Fibroblast of upper back skin (primary cell): ENCODE data around the gene CARMIL1.
A peak's percentile ranks its signal among the peaks of the same experiment; 100 is the strongest.

Source experiments
- DNase-seq: peaks from one replicate; pipeline ENCODE4 v3.0.0-alpha.2; 2013

The CARMIL1 gene

DNA sequence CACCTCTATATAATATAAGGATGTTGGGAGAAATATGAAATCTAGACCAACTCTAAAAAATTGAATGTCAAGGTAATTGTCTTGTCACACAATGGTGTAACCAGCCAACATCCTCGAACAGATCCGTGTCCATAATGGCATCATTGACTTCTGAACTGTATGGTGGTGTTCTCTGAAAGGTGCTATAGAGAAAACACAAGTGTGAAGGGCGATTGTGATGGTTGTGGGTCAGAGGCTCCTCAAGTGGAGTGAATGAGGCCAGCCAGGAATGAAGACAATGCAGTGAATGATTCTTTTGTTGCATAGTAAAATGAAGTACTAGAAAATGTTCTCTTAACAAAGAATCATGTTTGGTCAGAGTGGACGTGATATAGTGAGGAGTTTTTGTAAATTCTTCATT is 58.3 kb downstream of the CARMIL1 start:
- DNase-seq: no peak

DNA sequence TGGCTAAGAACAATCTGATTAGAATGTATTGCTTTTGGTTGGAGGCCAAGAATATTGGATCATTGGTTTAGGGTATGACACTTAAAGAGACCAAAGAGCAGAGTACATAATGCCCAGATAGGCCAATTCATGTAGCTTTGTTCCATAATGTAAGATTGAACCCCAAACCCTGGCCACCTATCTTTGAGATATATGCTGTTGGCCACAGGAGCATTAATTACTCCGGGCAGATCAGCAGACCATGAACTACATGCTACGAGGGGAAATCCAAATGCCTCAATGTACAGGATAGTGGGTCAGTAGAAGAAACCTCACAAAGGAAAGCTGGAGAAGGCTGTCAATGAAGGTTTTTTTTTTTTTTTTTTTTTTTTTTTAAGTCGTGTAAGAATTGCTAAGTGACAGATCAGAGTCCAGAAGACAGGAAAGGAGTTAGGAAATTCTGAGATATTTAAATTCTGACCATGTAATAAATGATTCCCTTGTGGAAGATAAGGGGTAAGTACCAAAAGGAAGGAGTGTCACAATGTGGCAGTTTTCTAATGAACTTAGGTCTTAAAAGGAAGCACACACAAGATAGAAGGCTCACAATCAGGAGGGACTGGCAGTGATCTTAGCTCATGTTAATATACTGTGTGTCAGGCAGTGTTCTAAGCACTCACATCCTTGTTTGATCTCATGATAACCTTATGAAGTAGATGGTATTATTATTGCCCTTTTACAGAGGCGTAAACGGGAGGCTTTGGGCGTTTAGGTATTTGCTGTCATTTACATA is 61.4 kb downstream of the CARMIL1 start:
- DNase-seq: no peak

GRCh38 chr6:25341203-25341552 is 62.0 kb downstream of the CARMIL1 start:
- DNase-seq: no peak

GRCh38 chr6:25341923-25342619 is 62.9 kb downstream of the CARMIL1 start:
- DNase-seq: no peak

DNA sequence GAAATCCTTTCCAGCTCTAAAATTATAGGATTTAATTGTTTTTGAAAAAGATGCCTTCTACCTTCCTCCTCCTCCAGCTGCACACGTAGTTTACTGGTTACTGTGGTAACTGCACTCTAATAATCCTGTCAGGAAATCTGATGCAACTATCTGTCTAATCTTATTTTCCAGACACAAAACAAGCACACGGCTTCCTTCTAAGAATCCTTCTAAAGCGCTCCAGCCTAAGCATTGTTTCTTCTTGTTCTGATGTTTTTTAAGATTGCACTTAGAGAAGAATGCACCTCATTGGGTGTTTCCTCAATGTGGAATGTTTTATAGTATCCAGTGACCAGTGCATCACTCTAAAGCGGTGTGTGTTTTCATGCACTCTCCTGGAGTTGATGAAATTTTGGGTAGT is 63.6 kb downstream of the CARMIL1 start:
- DNase-seq: peak; percentile 55

- DNase-seq: no peak
Observed at GRCh38 chr6:25343984-25344383, 64.8 kb downstream of the CARMIL1 start.

DNA sequence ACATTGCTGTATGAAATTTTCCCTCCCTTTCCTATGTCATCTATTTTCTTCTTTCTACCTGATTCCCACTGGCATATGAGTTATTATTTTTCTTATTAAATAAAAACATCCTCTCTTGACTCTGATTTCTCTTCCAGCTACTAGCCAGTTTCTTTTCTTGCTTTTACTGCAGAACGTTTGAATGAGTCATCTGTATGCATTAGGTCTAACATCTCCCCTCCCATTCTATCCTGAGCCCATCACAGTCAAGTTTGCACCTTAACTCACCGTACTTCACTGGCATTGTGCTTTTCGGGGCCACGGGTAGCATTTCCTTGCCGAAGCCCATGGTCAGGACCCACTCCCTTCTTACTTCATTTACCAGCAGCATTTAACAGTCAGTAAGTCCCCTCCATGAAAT is 65.7 kb downstream of the CARMIL1 start:
- no peak for DNase-seq

- DNase-seq: no peak
Observed at GRCh38 chr6:25346064-25346463, 66.9 kb downstream of the CARMIL1 start.

- DNase-seq: no peak
Observed at GRCh38 chr6:25350573-25350972, 71.4 kb downstream of the CARMIL1 start.

GRCh38 chr6:25351485-25351884 is 72.3 kb downstream of the CARMIL1 start:
- no peak for DNase-seq

DNA sequence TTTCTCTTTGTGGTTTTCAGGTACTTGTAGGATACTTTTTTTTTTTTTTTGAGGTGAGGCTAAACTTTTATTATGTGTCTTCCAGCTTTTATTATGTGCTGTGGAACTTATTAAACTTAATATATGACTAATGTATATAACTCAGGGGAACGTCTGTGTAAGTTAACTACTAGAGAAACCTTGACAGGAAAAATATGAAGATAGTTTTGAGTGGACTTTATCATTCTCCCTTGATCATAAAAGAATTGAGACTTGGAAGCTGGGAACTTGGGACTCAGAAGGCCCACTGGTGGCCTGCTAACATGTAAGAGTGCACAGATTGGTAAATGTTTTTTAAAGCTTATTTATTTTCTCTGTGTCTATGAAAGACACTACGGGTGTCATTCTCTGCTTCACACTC is 73.1 kb downstream of the CARMIL1 start:
- DNase-seq: no peak

DNA sequence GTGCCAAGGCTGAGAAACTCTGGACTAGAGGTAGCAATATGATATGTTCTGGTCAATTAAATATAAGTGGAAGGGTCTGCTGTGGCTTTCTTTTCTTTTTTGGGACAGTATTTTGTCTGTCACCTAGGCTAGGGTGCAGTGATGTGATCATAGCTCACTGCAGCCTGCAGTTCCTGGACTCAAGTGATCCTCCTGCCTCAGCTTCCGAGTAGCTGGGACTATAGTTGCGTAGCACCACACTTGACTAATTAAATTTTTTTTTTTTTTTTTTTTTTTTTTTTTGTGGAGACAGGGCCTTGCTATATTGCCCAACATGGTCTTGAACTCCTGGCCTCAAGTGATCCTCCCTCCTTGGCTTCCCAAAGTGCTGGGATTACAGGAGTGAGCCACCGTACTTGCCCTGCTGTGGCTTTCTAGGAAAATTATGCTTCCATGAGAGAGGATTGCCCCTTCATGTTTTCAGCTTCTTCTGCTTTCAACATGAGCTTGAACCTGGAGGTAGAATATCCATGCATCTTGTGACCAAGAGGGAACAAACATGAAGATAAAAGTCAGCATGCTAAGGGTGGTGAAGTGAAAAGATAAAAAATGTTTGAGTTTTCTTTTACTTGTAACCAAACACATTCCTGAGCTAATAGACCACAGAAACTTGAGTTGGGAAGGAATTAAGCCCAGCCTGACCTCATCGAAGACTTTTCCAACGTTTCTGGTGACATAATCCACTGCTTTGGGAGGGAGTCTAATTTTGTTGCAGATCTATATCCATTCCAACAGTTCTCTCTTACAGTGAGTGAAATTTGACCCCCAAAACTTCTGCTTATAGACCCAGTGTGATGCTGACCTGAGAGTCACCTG is 75.1 kb downstream of the CARMIL1 start:
- peak; percentile 68 for DNase-seq

- peak; percentile 87 for DNase-seq
Observed at GRCh38 chr6:25359191-25359861, 80.2 kb downstream of the CARMIL1 start.

- DNase-seq: no peak
Observed at GRCh38 chr6:25359891-25360290, 80.7 kb downstream of the CARMIL1 start.

DNA sequence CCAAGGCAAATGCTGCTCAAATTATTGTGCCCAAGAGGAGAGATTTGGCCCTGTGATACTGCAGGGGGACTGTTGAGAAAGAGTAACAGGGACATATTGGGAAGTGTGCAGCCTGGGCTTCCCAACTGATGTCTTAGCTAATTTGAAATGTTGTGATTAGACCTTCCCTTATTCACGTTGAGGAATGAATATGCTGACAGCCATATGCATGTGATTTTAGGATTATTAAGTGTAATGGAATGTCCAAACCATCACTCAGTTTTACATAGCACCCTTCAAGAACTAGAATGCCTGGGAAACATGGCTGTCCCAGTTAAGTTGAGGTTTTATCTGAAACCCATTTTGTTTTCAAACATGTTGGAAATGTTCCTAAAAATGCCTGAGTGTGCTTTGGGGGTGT is 81.4 kb downstream of the CARMIL1 start:
- peak; percentile 96 for DNase-seq

GRCh38 chr6:25363427-25363826 is 84.3 kb downstream of the CARMIL1 start:
- DNase-seq: no peak

DNA sequence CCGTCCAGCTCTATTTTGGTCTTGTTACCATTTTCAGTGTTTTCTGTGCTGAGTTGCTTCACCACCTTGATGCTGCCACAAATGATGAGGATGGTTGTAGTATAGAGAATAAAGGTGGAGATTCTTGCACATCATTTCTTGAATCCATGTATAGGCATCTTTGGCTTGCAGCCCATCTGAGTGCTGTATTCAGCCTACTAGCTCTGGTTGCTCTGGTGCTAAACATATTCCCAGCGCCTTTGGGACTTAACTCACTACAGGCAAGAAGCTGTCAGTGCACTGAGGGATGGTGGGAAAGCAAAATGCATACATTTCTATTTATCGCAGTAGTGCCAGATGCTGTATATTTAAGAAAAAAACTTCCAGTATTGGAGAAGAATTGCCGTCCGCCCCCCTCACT is 86.0 kb downstream of the CARMIL1 start:
- no peak for DNase-seq

DNA sequence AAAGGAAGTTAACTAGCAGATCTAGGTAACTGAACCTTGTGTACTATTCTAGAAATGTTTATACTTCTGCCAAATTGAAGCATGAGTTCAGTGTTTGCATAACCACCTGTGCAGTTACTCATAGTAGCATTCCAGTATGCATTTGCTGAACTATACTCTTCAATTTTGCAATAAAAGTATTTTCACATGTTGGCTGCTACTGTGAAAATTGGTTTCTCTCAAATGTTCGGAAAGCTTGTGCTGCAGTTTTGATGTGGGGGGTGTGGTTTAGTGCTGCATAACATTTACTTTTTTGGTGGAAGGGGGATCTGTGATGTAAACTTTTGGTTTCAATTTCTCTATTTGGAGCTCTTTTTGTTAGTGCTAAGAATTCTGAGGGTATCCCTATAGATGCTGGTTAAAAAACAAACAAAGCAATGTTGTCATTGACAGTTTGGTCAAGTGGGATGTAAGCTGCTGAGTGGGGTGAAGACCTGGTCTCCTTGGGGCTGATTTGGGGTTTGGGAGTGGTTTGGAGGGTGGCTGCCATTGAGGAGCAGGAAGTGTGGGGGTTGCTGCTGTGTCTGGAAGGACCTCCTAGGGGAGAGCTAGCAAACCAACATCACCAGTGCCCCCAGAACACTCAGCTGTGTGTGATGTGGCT is 87.8 kb downstream of the CARMIL1 start:
- no peak for DNase-seq

DNA sequence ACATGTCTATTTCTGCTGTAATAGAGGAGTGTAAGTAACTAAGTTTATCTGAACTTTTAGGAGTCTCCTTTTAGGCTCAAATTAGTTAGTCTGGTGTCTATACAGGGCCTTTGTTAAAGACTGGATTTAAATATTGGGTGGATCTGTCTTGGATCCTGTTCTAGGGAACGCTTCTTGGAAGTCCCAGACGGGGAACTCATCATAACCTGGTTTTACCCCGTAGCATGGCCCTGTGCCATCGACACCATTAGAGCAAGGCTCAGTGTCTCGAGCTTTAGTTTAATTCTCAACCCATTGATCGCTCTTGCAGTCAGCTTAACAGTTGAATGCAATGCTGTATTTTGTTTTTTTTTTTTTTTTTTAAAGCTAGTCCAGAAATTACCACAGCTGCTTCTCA is 89.9 kb downstream of the CARMIL1 start:
- no peak for DNase-seq

GRCh38 chr6:25369433-25370177 is 90.4 kb downstream of the CARMIL1 start:
- DNase-seq: no peak

DNA sequence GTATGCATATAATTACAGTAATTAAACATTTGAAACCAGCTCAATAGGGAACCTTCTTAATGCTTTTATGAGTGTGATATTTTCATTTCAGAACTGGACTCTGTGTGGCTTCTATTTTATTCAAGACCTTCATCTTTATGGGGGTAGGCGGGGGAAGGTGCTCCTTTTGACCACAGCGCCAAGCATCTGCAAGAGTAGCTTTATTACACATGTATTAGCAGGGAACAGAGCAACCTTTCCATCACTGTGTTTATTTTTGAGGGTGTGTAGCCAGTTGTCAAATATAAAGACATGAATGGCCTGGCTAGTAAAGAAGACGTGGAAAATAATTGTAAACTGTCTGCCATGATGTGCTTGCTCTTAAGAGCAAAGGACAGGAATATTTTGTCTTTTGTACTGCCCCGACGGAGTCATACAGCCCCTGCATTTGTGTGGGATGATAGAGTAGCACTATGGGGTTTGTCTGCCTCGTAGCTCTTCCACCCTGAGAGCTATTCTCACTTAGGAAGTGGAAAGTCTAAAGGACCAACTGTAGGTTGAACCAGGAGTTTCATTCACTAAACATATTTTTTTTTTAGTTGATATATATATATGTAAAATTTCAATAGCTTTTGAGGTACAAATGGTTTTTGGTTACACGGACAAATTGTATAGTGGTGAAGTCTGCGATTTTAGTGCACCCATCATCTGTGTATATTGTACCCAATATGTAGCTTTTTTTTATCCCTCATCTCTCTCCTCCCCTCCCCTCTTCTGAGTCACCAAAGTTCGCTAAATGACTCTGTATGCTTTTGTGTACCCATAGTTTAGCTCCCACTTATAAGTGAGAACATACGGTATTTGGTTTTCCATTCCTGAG is 91.2 kb downstream of the CARMIL1 start:
- no peak for DNase-seq
